SK-N-SH (cell line): ENCODE measurements around the gene CDKAL1.

Experiments used
- CTCF ChIP-seq: fragments of 200-600 bp; sonication (generic); IDR thresholded peaks from 2 replicates; pipeline ENCODE4 v1.6.1; 2017; ENCODE audit warnings: antibody characterized with exemption, mild to moderate bottlenecking, moderate library complexity
- TAF1 ChIP-seq: IDR thresholded peaks from 2 replicates; pipeline ENCODE4 v1.6.1; 2012; ENCODE audit warnings: low read depth, mild to moderate bottlenecking, low read length, moderate library complexity, borderline replicate concordance

- TF ChIP-seq CTCF (no peak), TAF1 (no peak)
Observed at GRCh38 chr6:21141616-21142303, 607.5 kb downstream of the CDKAL1 start.
